ENCODE results near the gene CARD11.

Gene CARD11

GRCh38 chr7:3082386-3082785 lies 38.7 kb upstream of the CARD11 start:
- no peak overlapping the region for H3K4me3 ChIP-seq (ENCODE audit: low read depth, low read length)
- no peak for DNase-seq (ENCODE audit: low read depth)
- TF ChIP-seq CTCF (IDR thresholded peaks at IDR 0.05; ENCODE audit: low read depth, low read length, missing control alignments) = no peak

DNA sequence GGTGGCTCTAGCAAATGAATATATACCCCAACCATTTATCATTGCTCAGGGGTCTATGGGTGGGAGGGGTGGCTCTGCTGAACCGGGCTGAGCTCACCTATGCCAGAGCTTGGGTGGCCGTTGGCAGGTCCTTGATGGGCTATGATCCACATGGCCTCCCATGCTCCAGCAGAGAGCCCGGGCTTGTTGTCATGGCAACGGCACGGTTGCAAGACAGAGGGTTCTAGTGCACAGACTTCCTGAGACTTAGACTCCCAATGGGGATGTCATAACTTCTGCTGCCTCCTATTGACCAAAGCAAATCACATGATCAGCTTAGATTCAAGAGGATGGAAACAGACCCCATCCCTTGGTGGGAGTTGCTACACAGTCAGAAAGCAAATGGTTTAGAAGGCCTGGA lies 36.4 kb upstream of the CARD11 start:
- TF ChIP-seq CTCF (IDR thresholded peaks at IDR 0.05; ENCODE audit: low read depth, low read length, missing control alignments) = no peak
- no peak overlapping the region for H3K4me3 ChIP-seq (ENCODE audit: low read depth, low read length)
- no peak for DNase-seq (ENCODE audit: low read depth)

DNA sequence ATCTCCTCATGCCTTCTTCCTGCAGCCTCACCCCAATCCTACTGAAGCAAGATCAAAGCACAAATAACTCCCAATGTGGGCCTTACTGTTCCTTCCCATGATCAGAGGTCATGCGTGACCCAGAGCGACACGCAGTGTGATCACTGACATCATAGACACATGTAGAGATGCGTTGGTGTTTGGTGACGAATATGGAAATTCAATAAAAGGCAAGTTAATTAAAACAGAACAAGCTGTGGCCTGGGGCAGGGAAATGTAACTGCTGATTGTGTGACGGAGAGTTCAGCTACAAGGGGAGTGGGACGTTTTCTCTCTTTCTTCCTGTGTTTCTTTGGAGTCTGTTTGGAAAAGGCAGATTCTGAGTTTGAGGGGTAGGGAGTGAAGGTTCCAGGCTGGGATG lies 34.8 kb upstream of the CARD11 start:
- no peak overlapping the region for H3K4me3 ChIP-seq (ENCODE audit: low read depth, low read length)
- no peak for DNase-seq (ENCODE audit: low read depth)
- TF ChIP-seq CTCF (IDR thresholded peaks at IDR 0.05; ENCODE audit: low read depth, low read length, missing control alignments) = no peak

GRCh38 chr7:3076700-3077099 lies 33.0 kb upstream of the CARD11 start:
- H3K4me3 ChIP-seq (ENCODE audit: low read depth, low read length) = no peak overlapping the region
- DNase-seq (ENCODE audit: low read depth) = no peak
- no peak for TF ChIP-seq CTCF (IDR thresholded peaks at IDR 0.05; ENCODE audit: low read depth, low read length, missing control alignments)

- no peak for DNase-seq (ENCODE audit: low read depth)
- TF ChIP-seq CTCF (IDR thresholded peaks at IDR 0.05; ENCODE audit: low read depth, low read length, missing control alignments) = no peak
- no peak overlapping the region for H3K4me3 ChIP-seq (ENCODE audit: low read depth, low read length)
Measured at GRCh38 chr7:3076163-3076562, 32.5 kb upstream of the CARD11 start.

DNA sequence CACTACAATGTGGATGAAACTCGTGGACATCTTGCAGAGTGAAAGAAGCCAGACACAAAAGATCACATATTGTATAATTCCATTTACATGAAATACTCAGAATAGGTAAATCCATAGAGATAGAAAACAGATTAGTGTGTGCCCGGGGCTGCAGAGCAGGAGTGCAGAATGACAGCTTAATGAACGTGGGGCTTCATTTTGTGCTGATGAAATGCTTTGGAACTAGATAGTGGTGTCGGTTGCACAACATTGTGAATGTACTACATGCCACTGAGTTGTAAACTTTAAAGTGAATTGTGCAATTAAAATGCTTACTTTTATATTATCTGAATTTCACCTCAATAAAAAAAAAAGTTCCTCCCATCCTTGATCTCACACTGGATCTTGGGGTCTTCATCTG lies 31.8 kb upstream of the CARD11 start:
- H3K4me3 ChIP-seq (ENCODE audit: low read depth, low read length) = no peak overlapping the region
- no peak for TF ChIP-seq CTCF (IDR thresholded peaks at IDR 0.05; ENCODE audit: low read depth, low read length, missing control alignments)
- DNase-seq (ENCODE audit: low read depth) = no peak

- DNase-seq (ENCODE audit: low read depth) = no peak
- no peak for TF ChIP-seq CTCF (IDR thresholded peaks at IDR 0.05; ENCODE audit: low read depth, low read length, missing control alignments)
- no peak overlapping the region for H3K4me3 ChIP-seq (ENCODE audit: low read depth, low read length)
Measured at GRCh38 chr7:3074459-3074821, 30.8 kb upstream of the CARD11 start.

All from GM12864 (cell line).